ENCODE results near the gene HOTAIR. TPM values are rescaled to one million over a fixed set of nuclear protein-coding genes. Genes with fewer than 3 reads are reported as not detected.

HOTAIR gene
- total RNA-seq, 1 donor from 2014 or later, result 1.8 TPM

DNA sequence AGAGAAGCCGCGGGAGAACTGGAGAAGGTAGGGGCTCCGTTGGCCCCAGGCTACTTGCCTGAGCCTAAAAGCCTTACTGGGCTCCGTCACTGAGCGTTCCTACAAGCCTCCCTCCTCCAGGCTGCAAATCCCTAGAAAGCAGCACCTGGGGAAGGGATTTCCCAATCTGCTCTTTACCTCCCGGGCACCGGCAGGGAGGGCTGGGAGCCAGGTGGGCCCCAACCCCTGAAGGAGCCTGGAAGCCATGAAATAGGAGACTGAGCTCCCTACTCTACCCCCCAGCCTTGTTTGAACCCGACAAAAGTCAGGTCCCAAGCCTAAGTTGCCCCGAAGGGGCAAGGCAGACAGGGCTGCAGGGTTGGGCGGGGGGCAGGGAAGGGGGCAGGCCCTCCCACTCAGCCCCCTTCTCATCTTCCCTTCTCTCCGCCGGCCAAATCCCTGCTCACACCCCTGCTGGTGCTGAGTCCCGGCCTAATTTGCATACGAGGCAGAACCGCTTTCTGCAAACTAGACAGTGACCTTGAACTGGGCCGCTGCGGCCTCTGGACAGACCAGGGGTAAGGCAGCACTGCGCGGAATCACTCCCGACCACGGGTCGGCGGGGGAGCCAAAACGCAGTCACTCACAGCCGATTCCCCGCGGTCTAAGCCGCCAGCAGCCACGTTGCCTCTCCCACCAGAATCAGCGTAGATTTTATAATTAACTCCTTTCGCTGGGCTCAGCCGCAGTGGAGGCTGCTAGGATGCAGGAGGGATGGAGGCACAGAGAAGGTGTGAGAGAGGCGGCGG lies 23.8 kb downstream of the HOTAIR start:
- DNase-seq (ENCODE audit: low spot score in 2 of 2, unreplicated experiment in 2 of 2), result no peak
- Mint-ChIP-seq H3K4me3 (no peak overlapping the region), H3K9me3 (no peaks in the 10 kb centered on the region), H3K27ac (no peak overlapping the region), H3K36me3 (no peaks in the 10 kb centered on the region), H3K4me1 (peaks cover 14% of the 10 kb centered on the region), H3K27me3 (ENCODE audit: low read depth) (peaks cover 98% of the 10 kb centered on the region)
- TF ChIP-seq, protein P1, sequence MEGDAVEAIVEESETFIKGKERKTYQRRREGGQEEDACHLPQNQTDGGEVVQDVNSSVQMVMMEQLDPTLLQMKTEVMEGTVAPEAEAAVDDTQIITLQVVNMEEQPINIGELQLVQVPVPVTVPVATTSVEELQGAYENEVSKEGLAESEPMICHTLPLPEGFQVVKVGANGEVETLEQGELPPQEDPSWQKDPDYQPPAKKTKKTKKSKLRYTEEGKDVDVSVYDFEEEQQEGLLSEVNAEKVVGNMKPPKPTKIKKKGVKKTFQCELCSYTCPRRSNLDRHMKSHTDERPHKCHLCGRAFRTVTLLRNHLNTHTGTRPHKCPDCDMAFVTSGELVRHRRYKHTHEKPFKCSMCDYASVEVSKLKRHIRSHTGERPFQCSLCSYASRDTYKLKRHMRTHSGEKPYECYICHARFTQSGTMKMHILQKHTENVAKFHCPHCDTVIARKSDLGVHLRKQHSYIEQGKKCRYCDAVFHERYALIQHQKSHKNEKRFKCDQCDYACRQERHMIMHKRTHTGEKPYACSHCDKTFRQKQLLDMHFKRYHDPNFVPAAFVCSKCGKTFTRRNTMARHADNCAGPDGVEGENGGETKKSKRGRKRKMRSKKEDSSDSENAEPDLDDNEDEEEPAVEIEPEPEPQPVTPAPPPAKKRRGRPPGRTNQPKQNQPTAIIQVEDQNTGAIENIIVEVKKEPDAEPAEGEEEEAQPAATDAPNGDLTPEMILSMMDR (IDR thresholded peaks at IDR 0.05; ENCODE audit: unreplicated experiment), result no peak

DNA sequence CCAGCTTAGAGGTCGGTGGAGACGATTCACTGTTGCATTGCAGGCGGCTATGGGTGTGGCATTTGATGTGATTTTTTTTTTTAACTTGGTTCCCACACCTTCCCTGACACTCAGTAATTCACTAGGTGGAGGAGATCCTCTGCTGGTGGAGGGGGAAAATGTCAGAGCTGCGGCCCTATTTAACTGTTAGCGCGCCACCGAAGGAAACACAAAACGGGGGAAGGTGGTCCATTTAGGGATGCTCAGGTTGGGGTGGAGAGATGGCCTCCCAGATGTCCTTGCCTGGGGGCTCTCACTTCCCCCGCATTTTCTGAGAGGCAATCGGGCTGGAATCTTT lies 24.3 kb downstream of the HOTAIR start:
- Mint-ChIP-seq H3K36me3 (no peaks in the 10 kb centered on the region), H3K27ac (no peak overlapping the region), H3K4me3 (no peak overlapping the region), H3K4me1 (peaks cover 12% of the 10 kb centered on the region), H3K9me3 (no peaks in the 10 kb centered on the region), H3K27me3 (ENCODE audit: low read depth) (peaks cover 98% of the 10 kb centered on the region)
- no peak for DNase-seq (ENCODE audit: low spot score in 2 of 2, unreplicated experiment in 2 of 2)
- TF ChIP-seq, protein P1 (IDR thresholded peaks at IDR 0.05; ENCODE audit: unreplicated experiment), result no peak

DNA sequence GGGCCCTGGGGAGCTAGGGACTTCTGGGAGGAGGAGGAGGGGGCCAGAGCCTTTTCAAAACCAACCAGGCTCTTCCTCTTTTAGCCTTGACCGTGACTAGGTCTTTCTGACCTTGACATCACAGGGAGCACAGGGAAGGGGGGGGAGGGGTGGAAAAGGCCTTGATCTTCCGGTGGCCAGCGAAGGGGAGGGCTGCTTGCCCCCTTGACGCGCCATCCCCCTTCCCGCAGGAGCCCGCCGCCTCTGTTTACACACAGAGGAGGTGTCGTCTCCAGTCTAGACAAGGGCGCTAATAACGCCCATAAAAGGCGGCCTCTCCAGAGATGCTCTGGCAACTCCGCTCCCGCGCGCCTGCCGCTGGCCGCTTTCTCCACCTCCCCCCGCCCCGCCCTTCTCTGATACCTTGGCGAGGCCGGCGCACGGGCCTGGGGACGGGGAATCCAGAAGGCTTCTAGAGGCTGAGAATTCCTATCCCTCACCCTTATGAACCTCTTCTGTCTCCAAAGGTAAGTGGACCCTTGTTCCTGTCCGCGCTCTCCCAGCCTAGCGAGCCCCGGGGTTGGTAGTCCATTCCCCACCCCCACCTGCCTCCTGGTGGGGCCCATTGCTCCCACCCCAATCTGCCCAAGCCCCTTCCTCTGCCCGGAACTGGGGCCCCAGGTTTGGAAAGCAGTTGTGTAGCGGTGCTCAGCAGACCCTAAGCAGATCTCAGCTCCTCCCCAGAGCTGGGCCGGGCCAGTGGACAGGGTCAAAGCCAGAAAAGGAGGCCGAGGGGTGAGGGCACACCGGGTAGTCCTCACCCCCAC lies 24.9 kb downstream of the HOTAIR start:
- TF ChIP-seq, protein P1 (IDR thresholded peaks at IDR 0.05; ENCODE audit: unreplicated experiment), result no peak
- peaks cover 100% of the 10 kb centered on the region for H3K27me3 Mint-ChIP-seq (ENCODE audit: low read depth)
- H3K4me3 Mint-ChIP-seq, result no peak overlapping the region
- H3K27ac Mint-ChIP-seq, result no peak overlapping the region
- no peaks in the 10 kb centered on the region for H3K36me3 Mint-ChIP-seq
- DNase-seq (ENCODE audit: low spot score in 2 of 2, unreplicated experiment in 2 of 2), result no peak
- H3K9me3 Mint-ChIP-seq, result no peaks in the 10 kb centered on the region
- peaks cover 12% of the 10 kb centered on the region for H3K4me1 Mint-ChIP-seq

DNA sequence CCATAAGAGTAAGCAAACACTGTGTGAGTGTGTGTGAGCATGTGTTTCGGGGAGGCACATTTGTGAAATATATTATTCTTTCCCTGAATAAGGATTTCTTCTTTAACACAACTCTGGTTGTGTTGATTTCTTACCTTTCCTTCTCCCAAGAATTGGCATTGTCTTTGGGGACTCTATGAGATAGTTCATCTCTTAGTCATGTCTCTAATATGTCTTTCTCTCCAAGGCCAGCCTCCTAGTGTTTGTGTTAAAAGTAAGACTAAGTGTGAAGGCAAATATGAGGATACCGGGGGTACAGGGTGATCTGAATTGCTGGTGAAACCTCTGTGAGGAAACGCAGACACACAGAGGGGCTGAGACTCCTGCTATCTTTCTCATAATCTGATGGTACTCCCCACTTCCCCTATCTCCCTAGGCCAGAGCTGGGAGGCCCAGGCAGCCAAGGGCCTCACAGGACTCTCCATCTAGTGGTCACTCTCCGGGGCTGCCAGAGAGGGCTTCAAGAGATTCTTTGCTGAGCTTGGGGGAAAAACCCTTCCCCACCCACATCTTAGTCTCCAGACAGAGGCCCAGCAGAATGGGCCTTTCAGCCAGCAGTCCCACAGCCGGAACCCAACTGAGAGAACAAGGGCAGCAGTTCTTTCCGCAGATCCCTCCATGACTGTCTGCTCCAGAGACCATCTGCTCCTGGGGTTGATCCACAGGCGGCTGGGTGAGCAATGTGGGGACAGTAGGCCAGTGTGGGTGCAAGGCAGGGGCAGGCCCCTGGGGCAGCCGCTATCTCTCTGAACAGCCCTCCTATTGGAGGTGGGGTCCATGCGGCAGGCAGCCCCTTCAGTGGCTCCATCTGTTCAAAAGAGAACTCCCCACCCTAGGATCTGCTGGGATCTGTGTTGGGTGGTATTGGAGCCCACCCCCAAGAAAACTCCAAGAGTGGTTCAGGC lies 25.8 kb downstream of the HOTAIR start:
- Mint-ChIP-seq H3K4me3 (no peak overlapping the region), H3K9me3 (no peaks in the 10 kb centered on the region), H3K27me3 (ENCODE audit: low read depth) (peaks cover 100% of the 10 kb centered on the region), H3K4me1 (peaks cover 12% of the 10 kb centered on the region), H3K36me3 (no peaks in the 10 kb centered on the region), H3K27ac (no peak overlapping the region)
- no peak for DNase-seq (ENCODE audit: low spot score in 2 of 2, unreplicated experiment in 2 of 2)
- TF ChIP-seq, protein P1 (IDR thresholded peaks at IDR 0.05; ENCODE audit: unreplicated experiment), result no peak

DNA sequence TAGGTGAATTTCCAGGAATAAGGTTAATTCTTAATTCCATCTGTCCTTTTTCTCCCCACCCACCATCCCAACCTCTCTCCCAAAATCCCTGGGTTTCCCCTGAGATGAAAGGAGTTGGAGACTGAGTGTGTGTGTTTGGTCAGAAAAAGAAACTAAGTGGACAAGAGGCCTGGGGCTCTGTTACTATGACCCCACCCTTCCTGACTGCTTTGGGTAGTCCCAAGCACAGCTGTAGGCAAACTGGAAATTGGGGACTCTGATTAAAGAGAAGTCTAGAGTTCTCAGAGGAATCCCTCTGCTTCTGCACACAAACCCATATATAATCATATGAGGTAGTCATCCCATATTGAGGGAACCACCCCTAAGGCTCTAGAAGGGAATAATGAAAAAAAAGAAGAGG lies 27.0 kb downstream of the HOTAIR start:
- no peak overlapping the region for H3K4me3 Mint-ChIP-seq
- TF ChIP-seq, protein P1 (IDR thresholded peaks at IDR 0.05; ENCODE audit: unreplicated experiment), result no peak
- H3K9me3 Mint-ChIP-seq, result no peaks in the 10 kb centered on the region
- peaks cover 2% of the 10 kb centered on the region for H3K36me3 Mint-ChIP-seq
- H3K27me3 Mint-ChIP-seq (ENCODE audit: low read depth), result peaks cover 100% of the 10 kb centered on the region
- no peak for DNase-seq (ENCODE audit: low spot score in 2 of 2, unreplicated experiment in 2 of 2)
- H3K27ac Mint-ChIP-seq, result no peak overlapping the region
- peaks cover 6% of the 10 kb centered on the region for H3K4me1 Mint-ChIP-seq

All from mesothelial cell of epicardium (in vitro differentiated cells).